Fibroblast of peridontal ligament (primary cell): Measurements from ENCODE around the gene ADAR.

ENCODE experiments used
- DNase-seq: peaks from one replicate; pipeline ENCODE4 v3.0.0-alpha.2; 2010; ENCODE audit errors: extremely low read depth

ADAR gene

GRCh38 chr1:154582885-154583284 lies 25.1 kb downstream of the ADAR start:
- no peak for DNase-seq

DNA sequence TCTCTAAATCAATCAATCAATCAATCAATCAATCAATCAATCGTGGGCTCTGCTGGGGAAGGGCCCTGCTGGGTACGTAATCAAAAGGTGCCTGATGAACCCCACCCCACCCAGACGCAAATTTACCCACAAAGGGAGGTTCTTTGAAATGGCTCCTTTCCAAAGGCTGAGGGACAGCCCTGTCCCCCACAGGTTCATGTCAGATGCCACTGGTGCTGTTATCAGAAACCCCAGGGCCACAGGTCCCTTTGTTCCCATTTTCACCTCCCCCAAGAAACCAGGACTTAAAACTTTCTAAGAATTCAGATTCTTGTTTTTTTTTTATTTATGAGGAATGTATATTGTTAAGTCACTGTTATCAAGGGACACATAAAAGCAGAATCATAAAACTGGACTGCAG lies 26.2 kb downstream of the ADAR start:
- DNase-seq = no peak

GRCh38 chr1:154579374-154579773 lies 28.6 kb downstream of the ADAR start:
- DNase-seq = no peak

DNA sequence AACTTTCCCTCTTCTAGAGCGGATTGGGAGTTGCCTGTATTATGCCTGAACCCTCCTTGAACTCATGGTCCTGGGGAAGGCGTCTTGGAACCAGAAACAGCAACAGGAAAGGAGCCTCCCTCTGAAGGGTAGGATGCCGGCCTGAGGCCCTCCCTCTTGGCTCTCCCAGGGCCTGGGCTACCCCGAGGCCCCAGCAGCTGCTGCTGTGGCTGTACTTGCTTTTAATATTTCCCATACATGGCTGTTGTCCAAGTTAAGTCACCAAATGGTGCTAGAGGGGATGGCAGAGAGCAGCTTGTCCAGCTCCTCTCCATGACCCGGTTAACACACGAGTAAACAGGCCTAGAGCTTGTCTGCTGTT lies 29.9 kb downstream of the ADAR start:
- no peak for DNase-seq

DNA sequence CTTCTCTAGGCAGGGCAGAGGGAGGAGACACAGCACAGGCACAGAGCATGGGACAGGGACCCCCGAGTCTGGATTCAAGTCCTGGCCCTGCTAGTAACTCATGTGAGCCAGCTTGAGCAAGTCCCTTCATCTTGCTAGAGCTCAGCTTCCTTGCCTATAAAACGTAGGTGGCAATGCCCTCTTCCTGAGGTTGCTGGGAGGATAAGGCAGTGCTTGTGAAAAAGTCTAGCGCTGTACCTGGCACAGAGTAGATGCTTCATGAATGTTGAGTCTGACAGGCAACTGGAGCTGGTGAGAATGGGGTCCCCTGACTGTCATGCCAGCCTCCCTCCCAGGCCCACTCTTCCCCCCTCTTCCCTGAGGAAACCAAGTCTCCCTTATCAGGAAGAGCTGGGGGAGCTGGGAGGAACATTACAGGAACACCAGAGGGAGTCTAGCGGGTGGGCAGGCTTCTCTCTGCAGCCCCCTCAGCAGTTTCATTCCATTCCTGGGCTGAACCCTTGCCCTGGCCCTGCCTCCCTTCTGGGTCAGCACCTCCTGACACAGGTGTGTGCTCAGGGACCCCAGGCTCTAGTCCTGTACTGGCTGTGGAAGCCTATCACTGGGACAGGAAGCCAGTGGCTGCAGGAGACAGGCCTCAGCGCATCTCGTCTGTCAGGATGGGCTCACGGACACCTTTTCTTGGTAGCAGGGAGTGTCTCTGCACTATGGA lies 30.5 kb downstream of the ADAR start:
- DNase-seq = no peak

DNA sequence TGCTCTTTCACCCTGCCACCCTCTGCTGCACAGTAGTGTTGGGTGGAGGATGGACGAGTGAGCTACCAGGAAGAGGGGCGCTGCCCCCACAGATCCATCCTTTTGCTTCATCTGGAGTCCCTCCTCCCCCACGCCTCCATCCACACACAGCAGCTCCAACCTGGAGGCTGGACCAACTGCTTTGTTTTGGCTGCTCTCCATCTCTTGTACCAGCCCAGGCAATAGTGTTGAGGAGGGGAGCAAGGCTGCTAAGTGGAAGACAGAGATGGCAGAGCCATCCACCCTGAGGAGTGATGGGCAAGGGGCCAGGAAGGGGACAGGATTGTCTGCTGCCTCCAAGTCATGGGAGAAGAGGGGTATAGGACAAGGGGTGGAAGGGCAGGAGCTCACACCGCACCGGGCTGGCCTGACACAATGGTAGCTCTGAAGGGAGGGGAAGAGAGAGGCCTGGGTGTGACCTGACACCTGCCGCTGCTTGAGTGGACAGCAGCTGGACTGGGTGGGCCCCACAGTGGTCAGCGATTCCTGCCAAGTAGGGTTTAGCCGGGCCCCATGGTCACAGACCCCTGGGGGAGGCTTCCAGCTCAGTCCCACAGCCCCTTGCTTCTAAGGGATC lies 31.9 kb downstream of the ADAR start:
- DNase-seq = no peak

- DNase-seq = no peak
Measured at GRCh38 chr1:154575147-154575927, 32.6 kb downstream of the ADAR start.

DNA sequence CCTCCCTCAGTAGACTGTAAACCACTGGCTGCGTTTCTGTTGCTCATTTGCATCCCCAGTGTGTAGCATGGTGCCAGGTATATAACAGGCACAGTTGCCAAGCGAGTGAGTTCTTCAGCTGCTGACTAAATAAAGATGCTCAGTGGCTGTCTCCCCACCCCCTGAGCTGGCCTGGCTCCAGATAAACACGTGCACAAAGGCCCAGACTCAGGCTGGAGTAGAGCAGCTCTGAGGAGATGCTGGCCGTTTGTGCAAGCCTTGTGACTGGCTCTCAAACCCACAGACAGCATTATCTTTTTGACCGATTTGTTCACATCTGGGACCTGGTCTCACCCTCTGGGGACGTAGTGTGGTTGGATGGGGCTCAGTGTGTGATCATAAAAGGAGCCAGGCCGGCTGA lies 33.3 kb downstream of the ADAR start:
- DNase-seq = peak; percentile 18

GRCh38 chr1:154573168-154573510 lies 34.8 kb downstream of the ADAR start:
- DNase-seq = no peak

GRCh38 chr1:154572468-154573167 lies 35.4 kb downstream of the ADAR start:
- no peak for DNase-seq

DNA sequence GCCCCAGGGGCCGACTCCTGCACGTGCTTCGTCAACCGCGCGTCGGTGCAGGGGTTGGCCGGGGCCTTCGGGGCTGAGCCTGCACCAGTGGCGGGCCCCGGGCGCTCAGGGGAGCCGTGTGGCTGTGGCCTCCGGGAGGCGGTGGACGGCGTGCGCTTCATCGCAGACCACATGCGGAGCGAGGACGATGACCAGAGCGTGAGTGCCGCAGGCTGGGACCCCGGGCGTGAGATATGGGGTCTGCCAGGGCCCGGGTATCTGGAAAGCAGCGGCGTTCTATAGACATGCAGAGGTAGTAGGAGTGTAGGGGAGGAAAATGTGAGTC lies 36.1 kb downstream of the ADAR start:
- DNase-seq = no peak

- DNase-seq = no peak
Measured at GRCh38 chr1:154571244-154571963, 36.6 kb downstream of the ADAR start.

DNA sequence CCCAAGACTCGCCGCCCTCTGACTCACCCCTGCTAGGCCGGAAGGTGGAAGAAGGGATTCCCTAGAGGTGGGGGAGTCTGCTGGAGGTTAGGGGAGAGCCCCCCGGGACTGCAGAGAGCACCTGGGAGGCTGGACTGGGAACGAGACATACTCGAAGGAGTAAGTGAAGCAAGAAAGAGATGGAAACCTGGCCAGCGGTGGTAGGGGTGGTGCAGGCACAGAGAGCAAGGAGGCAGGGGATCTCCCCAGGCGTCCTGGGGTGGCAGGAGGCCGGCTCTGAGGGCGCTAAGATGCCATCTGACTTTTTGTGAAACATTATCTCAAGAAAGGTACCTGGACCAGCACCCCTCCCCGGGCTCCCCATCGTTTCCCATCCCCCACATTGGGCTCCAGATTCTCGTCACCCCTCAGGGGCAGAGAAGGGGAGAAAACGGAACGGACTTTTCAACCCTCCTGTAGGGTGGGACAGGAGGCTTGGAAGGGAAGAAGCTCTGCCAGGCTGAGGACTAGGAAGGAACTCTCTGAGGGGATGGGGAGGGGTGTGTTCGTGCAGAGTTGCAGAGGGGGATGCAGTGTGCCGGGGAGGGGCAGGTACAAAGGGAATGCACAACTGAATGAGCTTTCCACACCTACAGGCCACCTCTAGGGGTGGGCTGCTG lies 39.7 kb downstream of the ADAR start:
- DNase-seq = no peak

- DNase-seq = no peak
Measured at GRCh38 chr1:154567386-154568156, 40.4 kb downstream of the ADAR start, which contains the start of gene CHRNB2. Gene CHRNB2, plus strand, starts transcription at chr1:154567778. Its CDS starts 267 bp downstream, at chr1:154568045.

- DNase-seq = no peak
Measured at GRCh38 chr1:154565876-154566275, 42.1 kb downstream of the ADAR start.

DNA sequence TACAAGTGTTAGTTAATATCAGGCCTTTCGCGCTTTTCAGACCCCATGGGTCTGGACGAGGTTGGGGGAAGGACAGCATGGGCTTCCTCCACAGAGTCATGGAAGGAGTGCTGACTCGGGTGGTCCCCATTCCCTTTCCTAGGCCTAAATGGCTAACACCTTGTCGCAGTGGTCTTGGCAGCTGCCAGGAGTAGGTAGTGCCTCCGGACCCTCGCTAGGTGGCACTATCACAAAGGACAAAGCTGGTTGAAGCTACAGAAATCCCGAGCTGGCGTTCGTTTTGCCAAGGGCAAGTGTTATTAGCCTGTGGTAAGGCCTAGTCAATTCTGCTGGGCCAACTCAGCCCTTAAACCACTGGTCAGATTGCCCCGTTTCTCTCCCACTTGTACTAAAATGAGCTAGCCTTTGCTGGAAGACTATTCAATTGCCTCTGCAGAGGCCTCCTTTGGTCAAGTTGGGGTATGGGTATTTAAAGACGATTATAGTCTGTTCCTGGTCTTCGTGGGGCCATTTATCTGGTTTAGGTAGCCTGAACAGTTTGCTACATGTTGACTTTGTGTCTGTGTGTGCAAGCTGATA lies 48.4 kb downstream of the ADAR start:
- DNase-seq = peak; percentile 97

DNA sequence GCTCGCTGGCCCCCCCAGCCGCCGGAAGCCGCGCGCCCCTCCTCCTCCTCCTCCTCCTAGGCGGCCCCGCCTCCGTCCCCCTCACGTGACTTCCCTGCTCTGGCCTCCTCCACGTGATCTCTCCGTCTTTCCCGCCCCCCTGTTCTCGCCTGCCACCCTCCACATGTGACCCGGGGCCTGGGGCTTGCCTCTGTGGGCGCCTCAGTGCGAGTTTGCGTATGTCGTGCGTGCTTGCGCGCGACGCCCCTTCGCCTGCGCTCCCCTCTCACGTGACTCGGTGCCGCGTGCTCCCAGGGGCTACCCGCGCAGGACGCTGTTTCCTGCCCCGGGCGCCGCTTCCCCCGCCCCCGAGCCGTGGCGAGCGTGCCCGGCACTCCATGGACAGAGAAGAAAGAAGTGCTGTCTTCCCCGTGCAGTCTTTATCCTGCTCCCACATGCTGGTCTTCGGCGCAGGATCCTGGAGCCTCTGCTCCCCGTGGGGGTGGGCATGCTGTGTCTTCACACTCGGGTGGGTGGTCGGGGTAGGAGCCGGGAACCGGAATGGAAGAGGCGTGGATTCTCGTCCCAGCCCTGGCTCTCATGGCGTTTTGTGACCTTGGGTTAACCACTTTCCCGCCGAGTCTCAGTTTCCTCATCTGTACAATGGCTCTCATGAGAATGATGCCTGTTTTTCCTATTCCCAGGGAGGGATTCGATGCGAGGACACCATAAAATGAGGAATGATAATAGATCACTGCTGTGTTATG lies 49.1 kb downstream of the ADAR start:
- DNase-seq = peak; percentile 98

- no peak for DNase-seq
Measured at GRCh38 chr1:154557939-154558719, 49.9 kb downstream of the ADAR start, which contains the start of gene UBE2Q1. Gene UBE2Q1, minus strand, starts transcription at chr1:154558662. Its CDS starts 109 bp downstream, at chr1:154558553.
